HG02852 (cell line): ENCODE measurements around the gene TH.
"Not testable (repeated sequence)": the region's sequence is repeated elsewhere in the genome, so short reads cannot be mapped to it uniquely, and the experiment has no call there.

Experiments used
- ATAC-seq: cut with Tn5 transposase; IDR thresholded peaks from one replicate; pipeline ENCODE4 v1.9.1; 2021; ENCODE audit warnings: mild to moderate bottlenecking, moderate library complexity; ENCODE audit not compliant: unreplicated experiment

TH gene

DNA sequence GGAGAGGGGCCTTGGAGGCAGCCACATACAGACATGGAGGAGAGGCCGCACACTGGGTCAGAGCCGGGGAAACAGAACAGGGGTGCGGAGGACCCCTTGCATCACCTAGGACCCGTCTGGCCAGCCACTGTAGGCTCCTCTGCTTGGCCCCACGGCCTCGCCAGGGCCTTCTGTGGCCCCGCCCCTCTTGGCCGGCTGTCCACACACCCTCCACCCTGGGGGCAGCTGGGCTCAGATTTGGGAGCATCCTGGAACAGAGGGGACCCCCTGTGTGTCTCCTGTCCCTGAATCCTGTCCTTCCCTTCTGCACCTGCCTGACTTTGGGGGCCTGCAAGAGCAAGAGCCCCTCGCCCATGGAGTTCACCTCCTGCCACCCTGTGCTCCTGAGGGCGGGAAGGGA lies 7.9 kb upstream of the TH start:
- ATAC-seq, result no peak

DNA sequence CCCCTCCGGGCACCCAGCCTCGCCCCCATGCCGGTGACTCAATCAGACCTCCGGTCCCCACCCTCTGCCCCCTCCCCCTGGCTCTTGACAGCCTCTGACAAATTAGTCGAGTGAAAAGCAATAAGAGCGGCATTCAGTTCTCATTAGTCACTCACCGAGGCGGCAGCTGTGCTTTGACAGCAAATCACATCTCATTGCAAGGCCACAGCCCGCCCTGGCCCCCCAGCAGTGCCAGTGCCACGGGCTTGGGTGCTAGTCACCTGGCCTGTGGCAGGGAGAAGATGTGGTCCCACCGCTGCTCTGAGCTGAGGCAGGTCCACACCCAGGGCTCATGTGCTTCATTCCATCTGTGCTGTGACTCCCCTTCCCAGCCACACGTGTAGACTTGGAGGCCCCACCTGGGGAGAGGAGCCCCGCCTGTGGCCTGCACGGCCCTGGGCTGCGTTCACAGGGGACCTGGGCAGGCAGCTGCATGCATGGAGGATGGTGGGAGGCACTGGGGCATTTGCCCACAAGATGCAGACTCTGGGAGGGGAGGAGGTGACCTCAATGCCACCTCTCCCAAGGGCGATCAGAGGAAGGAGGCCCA lies 7.4 kb upstream of the TH start:
- ATAC-seq, result no peak

DNA sequence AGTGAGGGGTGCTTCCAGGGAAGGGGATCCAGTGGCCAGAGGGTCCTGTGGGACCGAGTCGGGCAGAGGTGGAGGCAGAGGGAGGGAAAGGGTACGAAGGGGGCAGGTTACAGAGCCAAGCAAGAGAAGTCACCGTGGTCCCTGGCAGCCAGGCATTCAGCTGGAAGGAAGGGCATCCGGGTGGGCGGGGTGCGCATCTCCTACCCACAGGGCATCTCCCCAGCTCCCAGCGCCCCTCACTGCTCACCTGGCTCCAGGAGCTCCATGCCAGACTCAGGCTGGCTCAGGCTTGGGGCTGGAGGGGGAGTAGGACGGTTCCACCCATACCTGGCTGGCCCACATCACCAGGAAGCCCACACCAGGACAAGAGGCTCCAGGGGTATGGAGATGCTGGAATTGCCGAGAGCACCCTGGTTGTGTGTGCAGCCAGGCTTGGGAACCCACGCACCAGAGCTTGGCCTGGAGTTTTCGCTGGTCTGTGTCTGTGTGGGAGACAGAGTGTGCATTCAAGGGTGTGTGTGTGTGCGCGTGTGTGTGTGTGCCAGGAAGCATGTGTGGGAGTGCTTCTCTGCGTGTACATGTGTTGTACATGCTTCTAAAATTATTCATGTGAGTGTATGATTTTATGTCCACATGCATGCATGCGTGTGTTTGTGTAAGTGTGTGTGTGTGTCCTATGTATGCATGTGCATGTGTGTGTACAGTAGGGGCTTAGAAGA lies 6.6 kb upstream of the TH start:
- not testable (repeated sequence) for ATAC-seq

DNA sequence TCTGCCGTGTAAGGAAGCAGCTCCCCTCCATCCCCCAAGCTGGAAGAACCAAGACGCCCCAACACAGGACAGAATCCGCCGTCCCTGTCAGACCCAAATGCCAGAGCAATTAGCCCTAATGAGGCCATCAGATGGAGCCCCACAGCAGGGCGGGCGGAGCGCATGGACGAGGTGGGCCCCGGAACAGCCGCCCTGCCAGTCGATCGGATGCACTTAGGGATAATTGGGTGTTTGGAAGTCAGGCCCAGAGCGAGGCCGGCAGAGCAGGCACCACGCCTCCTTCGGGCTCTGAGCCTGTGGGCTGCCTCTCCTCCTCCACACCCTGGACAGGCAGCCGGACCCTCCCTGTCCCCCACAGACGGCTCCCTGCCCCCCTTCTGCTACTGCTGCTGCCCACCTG lies 5.5 kb upstream of the TH start:
- no peak for ATAC-seq

DNA sequence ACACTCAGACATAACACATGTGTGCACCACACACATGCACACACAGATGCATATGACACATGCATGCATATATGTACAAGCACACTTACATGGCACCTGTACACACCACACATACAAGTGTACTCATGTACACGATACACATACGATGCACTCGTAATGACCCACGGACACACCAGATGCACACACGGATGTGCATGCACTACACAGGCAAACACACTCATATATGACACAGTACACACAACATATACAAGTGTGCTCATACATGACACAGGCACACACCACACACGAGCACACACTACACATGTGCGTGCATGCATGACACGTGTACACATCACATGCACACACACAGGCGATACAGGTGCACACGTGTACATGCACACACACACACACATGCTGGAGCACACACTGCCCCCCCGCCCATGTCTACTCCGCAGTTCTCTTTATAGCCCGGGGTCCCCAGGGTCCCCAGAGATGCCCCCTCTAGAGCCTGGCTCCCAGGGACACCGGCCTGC lies 4.8 kb upstream of the TH start:
- no peak for ATAC-seq

DNA sequence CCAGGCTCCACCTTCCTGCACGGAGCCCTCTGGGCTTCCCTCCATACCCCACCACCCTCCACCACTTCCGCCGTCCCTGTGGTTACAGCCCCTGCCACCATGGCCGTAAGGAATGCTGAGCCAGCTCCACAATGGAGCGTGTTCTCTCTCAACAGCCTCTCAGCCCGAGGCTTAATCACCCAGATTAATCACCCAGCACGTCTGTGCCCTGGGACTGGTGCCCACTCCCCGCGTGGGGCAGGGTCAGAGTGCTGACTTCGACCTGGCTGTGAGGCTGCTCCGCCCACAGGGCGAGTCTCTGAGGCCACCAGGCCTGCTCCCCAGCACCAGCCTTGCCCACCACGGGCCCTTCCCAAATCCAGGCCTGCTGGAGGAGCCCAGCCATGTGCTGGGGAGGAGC lies 4.0 kb upstream of the TH start:
- ATAC-seq, result no peak

DNA sequence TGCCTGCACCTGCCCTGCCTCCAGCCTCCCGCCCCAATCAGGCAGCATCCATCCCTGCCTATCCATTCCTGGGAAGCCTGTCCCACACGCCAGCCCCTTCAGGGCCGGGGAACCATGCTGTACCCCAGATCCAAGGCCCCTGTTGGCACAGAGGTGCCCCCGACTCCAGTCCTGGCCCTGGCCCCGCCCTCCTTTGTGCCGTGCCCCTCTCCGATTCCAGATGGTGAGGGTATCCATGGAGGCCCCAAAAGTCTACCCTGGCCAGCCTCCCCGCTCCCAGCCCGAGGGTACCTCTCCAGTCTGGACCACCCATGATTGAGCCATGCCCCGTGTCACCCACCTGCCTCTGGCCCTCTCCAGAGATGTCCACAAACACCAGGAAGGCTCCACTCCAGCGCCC lies 2.7 kb upstream of the TH start:
- ATAC-seq, result no peak

DNA sequence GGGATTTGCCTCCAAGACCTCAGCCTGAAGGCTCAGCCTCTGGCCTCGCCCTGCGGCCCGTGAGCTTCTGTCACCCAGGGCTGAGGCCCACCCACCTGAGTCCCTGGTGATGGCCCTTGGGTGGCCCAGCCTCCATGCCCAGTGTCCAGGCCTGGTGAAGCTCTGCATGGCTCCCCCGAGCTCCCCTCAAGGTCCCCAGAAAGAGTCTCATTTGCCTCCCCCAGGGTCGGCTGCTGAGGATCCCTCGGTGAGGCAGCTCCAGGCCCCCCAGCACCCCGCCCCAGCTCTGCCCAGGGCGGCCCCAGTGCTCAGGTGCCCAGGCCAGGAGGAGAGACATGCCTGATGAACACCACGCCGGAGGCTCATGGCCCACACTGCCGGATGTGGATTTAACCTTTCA lies 2.1 kb upstream of the TH start:
- no peak for ATAC-seq

DNA sequence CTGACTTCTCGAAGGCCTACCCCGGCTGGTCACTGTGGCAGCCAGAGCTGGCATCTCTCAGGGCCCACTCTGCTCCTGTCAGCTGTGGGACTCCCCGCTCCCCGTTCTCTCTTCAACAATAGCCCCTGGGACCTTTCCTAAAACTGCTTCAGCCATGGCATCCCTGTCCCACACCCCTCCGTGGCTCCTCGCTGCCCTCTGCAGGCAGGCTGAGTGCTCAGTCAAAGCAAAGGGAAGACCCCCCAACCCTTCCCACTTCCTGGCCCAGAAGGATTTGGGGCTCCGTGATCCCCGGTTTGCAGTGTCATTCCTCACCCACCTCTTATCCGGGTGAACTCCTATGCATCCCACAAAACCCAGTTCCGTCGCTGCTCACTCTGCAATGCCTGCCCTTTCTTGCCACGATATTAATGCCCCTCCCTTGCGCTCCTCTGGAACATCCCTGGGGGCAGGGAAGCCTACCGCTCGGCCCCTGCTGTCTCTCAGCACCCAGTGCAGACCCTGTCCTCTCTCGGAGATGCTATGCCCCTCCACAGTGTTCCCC lies 1.6 kb upstream of the TH start:
- ATAC-seq, result no peak

DNA sequence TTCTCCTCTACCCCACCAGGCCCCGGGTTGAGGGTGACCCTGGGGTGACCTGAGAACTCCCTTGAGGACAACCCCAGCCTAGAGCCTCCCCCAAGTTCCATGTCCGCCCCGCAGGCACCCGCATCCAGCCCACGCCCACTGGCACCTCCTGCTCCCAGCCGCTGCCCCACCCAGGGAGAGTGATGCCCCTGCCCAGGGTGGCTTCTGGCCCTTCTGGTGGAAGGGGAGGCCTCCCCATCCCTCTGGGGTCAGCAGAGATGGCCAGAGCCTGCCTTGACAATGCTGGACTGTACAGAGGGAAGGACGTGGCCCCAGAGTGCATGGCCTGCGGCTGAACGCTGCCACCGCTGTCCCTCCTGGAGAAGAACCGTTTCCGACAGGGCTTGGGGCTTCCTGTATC lies 1.1 kb upstream of the TH start:
- no peak for ATAC-seq

DNA sequence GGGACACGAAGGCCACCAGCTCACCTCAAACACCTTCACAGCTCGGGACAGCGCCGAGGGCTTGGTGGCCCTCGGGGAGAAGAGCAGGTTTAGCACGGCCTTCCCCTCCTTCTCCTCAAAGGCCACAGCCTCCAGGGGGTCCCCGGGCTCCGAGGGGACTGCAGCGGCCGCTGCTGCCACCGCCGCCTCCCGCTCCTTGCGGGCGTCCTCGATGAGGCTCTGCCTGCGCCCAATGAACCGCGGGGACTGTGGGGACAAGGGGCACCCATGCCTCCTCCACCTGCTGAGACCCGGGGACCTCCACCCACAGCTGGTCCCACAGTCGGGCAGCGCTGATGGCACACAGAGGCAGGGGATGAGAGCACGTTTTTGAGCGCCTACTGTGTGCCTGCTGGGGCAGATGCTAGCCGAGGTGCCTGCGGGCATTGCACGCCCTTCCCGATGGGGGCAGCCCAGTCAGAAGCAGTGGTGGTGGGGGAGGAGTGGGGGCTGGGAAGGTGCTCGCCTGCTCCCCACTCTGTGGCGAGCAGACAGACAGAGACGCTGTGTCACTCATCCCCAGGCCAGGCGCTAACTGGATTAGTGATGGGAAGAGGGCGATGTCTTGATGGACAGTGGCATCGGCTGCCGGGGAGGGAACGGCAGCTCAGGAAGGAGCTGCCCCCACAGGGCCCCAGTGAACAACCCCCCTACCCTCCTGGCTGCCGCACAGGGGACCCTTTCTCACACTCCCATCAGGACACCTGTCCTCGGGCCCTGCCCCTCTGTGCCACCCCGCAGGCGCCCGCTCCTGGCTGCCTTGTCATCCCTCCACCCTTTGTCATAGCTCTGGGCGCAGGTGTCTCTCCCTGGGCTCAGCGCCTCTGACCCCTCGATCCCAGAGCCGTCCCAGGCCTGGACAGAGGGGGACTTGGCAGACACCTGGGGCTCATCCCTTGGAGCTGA lies 1.7 kb downstream of the TH start:
- no peak for ATAC-seq

DNA sequence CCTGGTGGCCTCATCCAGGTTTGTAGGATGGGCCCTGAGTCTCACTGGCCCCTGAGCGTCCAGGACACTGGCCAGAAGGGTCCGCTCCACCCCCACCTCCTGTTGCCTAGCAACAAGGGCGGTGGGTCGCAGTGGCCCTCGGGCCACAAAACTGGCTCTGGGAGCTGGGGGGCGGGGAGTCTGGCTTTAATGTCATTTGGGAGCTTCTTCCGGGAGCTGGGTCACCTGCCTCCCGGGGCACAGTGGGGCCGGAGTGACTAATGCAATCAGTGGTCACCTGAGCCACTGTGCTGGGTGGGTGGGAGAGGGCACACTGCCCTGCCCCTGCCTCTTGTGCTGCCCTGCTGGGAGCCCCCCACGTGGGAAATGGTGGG lies 2.6 kb downstream of the TH start:
- ATAC-seq, result no peak

DNA sequence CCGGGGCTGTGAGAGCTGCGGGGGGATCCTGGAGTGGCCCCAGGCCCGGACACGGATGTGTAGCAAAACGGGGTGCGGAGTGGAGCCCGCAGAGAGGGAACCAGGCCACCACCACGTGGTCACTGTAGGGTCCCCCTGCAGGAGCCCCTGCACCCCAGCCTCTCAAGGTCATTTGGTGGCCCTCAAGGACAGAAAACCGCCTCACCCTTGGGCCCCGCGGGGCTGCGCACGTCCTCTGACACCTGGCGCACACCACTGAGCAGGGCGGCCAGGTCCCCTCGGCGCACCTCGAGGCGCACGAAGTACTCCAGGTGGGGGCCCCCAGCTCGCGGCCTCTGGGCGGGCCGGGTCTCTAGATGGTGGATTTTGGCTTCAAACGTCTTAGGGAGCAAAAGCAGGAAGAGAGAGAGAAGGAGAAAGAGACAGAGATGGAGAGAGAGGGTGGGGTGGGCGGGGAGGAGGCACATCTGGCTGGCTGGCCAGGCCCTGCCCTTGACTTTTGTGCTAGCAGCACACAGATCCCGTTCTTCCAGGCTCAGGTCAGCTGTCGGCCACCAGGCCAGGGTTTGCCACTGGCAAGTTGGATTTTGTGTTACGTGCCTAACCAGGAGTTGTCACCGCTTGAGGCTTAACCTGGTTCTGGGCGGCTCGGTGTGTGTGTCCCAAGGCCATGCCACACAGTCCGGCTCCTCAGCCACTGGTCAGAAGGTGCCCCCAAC lies 3.2 kb downstream of the TH start:
- ATAC-seq, result no peak

DNA sequence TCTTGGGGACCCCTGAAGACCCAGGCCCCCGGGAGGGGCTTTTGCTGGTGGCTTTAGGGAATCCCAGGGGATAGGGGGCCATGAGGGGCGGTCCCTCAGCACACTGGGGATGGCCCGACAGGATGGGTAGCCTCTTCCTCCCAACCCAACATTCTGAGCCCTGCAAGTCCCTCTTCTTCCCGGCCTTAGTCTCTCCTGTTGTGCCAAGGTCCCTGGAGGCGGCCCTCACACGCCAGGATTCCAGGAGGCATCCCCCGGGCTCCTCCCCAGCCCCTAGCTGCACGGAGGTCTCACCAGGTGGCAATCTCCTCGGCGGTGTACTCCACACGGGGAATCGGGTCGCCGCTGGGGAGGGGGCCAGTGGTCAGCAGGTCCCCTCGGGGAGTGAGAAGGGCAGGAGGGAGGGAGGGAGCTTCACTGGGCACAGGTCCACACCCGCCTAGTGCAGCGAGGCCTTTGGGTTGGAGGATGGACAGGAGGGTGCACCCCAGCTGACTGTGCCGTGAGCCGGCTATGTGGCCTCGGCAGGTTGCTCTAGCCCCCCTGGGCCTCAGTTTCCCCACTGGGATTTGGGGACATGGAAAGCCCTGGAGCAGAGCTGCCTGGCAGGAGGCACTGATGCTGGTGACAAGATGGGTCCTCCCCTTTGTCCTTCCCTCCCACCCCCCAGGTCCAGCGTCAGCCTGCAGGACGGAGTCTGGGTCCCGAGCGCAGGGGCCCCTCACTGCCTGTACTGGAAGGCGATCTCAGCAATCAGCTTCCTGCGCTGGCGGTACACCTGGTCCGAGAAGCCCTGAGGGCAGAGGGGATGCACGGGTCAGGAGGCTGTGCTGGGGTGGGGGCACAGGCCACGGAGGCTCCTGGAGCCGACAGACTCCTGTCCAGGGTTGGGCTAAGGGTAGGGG lies 4.2 kb downstream of the TH start:
- ATAC-seq, result no peak

DNA sequence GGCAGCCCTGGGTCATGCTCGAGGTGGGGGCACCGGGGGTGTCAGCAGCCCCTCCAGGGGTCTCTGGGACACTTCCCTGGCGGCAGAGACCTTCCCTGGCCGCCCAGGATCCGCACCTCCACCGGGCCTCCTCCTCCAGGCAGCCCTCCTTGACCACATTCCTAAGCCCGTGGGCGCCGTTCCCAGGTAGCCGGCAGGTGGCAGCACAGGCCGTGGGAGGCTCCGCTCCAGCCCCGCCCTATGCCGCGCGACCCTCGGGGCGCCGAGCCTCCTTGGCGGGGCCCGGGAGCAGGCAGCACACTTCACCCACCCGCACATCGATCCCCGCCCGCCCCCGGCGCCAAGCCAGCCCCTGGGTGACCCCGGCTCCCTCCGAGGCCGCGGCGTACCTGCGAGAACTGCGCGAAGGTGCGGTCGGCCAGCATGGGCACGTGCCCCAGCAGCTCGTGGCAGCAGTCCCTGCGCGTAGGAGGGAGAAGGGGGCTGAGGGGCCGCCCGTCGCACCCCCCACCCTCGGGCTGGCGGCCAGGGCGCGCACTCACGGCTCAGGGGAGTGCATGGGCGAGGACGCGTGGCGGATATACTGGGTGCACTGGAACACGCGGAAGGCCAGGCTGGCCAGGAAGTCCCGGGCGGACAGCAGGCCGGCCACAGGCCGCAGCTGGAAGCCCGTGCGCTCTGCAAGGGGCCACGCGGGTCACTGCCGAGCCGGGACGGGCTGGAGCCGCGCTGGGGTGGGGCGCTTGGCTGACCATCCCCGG lies 5.3 kb downstream of the TH start:
- ATAC-seq, result no peak

DNA sequence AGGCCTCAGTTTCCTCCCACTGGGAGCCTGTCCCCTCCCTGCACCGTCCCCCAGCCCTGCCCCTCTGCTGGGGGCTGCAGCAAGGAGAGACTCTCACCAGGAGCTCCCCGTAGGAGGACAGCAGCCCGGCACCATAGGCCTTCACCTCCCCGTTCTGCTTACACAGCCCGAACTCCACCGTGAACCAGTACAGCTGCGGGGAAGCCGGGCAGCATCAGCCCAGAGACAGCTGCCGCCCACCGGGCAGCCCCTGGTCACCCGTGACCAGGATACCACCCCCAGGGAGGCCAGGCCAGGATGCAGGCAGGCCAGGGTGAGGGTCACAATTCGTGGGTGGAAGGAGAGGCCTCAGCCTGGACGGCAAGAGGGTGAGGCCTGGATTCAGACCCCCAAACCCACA lies 6.0 kb downstream of the TH start:
- ATAC-seq, result no peak

DNA sequence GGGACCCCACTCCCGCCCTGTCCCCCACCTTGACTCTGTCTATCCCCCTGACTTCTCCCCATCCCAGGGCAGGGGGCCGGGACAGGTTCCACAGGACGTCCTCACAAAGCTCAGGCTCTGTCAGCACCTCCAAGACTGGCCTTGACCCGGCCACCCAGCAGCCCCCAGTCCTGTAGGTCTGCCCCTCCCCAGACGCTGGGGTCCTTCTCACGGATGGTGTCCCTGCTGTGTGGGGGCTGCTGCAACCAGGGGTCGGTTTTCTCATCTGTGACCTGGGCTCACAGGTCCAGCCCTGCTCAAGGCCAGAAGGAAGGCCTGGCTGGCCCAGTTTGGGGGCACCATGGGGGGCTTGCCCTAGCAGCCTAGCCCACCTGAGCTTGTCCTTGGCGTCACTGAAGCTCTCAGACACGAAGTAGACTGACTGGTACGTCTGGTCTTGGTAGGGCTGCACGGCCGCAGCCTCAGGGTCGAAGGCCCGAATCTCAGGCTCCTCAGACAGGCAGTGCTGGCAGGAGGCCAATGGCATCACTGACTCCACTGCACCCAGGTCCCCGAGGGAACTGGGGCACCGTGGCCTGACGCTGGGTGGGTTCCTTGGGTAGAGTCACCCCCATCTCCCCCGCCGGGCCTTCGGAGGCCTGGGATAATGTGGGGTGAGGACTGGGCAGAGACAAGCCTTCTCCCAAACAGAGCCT lies 6.6 kb downstream of the TH start:
- no peak for ATAC-seq

DNA sequence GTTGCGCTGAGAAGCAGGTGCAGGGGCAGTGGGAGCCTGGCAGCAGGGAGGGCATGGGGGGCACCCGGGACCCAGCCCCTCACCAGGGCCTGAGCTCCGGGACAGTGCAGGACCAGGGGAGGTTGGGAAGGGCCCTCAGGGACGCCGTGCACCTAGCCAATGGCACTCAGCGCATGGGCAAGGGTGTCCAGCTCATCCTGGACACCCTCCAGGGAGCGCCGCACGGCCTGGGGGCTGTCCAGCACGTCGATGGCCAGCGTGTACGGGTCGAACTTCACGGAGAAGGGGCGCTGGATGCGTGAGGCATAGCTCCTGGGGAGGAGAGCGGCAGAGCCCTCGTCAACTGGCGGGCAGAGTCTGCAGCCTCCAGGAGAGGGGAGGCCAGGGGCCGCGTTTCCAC lies 7.5 kb downstream of the TH start:
- ATAC-seq, result no peak
